ENCODE results near the gene IL17C. TPM values are rescaled to one million over a fixed set of nuclear protein-coding genes. Genes with fewer than 3 reads are reported as not detected.

The IL17C gene
- total RNA-seq, 2 donors from 2014 or later: 0.41 TPM; not detected in 1

- no peaks in the 10 kb centered on the region for H3K27me3 Mint-ChIP-seq (ENCODE audit: low read depth)
- no peaks in the 10 kb centered on the region for H3K9me3 Mint-ChIP-seq
- H3K4me3 Mint-ChIP-seq: peak overlapping the region; percentile 83 to 85
- peaks cover 35% of the 10 kb centered on the region for H3K4me1 Mint-ChIP-seq (ENCODE audit: low read depth)
- ATAC-seq (replicated peaks in 1 of 2) (no peak), DNase-seq (no peak)
- no peak overlapping the region for H3K27ac Mint-ChIP-seq
- H3K36me3 Mint-ChIP-seq (ENCODE audit: insufficient read depth in 2 of 2): peaks cover 0 to 2% of the 10 kb centered on the region in 2 donors
These were observed 46.3 kb downstream of the IL17C start for GRCh38 chr16:88684569-88685155.

GRCh38 chr16:88685156-88686061 is 47.0 kb downstream of the IL17C start:
- DNase-seq (peak; percentile 76 to 80), ATAC-seq (replicated peaks in 1 of 2) (peak; percentile 21 to 29)
- H3K4me3 Mint-ChIP-seq: peak overlapping the region; percentile 83 to 85
- peaks cover 0 to 2% of the 10 kb centered on the region in 2 donors for H3K36me3 Mint-ChIP-seq (ENCODE audit: insufficient read depth in 2 of 2)
- H3K4me1 Mint-ChIP-seq (ENCODE audit: low read depth): peaks cover 35% of the 10 kb centered on the region
- no peaks in the 10 kb centered on the region for H3K9me3 Mint-ChIP-seq
- no peak overlapping the region for H3K27ac Mint-ChIP-seq
- H3K27me3 Mint-ChIP-seq (ENCODE audit: low read depth): no peaks in the 10 kb centered on the region

GRCh38 chr16:88686062-88686438 is 47.7 kb downstream of the IL17C start:
- Mint-ChIP-seq H3K27me3 (ENCODE audit: low read depth) (no peaks in the 10 kb centered on the region), H3K4me1 (ENCODE audit: low read depth) (peaks cover 38% of the 10 kb centered on the region), H3K27ac (no peak overlapping the region), H3K36me3 (ENCODE audit: insufficient read depth in 2 of 2) (peaks cover 0 to 2% of the 10 kb centered on the region in 2 donors), H3K4me3 (peak overlapping the region; percentile 83 to 85), H3K9me3 (no peaks in the 10 kb centered on the region)
- peak; percentile 42 to 55 for DNase-seq
- ATAC-seq (replicated peaks in 1 of 2): peak; percentile 26 to 28

GRCh38 chr16:88686439-88687253 is 48.3 kb downstream of the IL17C start, which contains the start of gene SNAI3:
Gene SNAI3, minus strand, starts transcription at chr16:88686507. Its CDS starts 101 bp downstream, at chr16:88686406.
- Mint-ChIP-seq H3K4me1 (ENCODE audit: low read depth) (peaks cover 34% of the 10 kb centered on the region), H3K4me3 (peak within 1 kb of the TSS; percentile 83 to 85), H3K36me3 (ENCODE audit: insufficient read depth in 2 of 2) (peaks cover 0 to 2% of the 10 kb centered on the region in 2 donors), H3K27me3 (ENCODE audit: low read depth) (no peaks in the 10 kb centered on the region), H3K9me3 (no peaks in the 10 kb centered on the region), H3K27ac (no peak within 1 kb of the TSS)
- ATAC-seq (replicated peaks in 1 of 2): peak; percentile 85
- peak; percentile 93 to 96 for DNase-seq

- Mint-ChIP-seq H3K36me3 (ENCODE audit: insufficient read depth in 2 of 2) (peaks cover 0 to 2% of the 10 kb centered on the region in 2 donors), H3K4me3 (peak overlapping the region; percentile 27 to 83), H3K27ac (no peak overlapping the region), H3K27me3 (ENCODE audit: low read depth) (no peaks in the 10 kb centered on the region), H3K4me1 (ENCODE audit: low read depth) (peaks cover 34% of the 10 kb centered on the region), H3K9me3 (no peaks in the 10 kb centered on the region)
- DNase-seq: no peak
- ATAC-seq (replicated peaks in 1 of 2): no peak
These were observed 48.8 kb downstream of the IL17C start for GRCh38 chr16:88687254-88687576.

- H3K27me3 Mint-ChIP-seq (ENCODE audit: low read depth): no peaks in the 10 kb centered on the region
- no peak for ATAC-seq (replicated peaks in 1 of 2)
- H3K9me3 Mint-ChIP-seq: no peaks in the 10 kb centered on the region
- no peak overlapping the region for H3K27ac Mint-ChIP-seq
- peaks cover 34% of the 10 kb centered on the region for H3K4me1 Mint-ChIP-seq (ENCODE audit: low read depth)
- no peak overlapping the region for H3K4me3 Mint-ChIP-seq
- H3K36me3 Mint-ChIP-seq (ENCODE audit: insufficient read depth in 2 of 2): no peaks in the 10 kb centered on the region
- DNase-seq: no peak
These were observed 49.3 kb downstream of the IL17C start for GRCh38 chr16:88687676-88688012.

- Mint-ChIP-seq H3K27ac (no peak overlapping the region), H3K4me3 (no peak overlapping the region), H3K9me3 (no peaks in the 10 kb centered on the region), H3K4me1 (ENCODE audit: low read depth) (peaks cover 37% of the 10 kb centered on the region), H3K36me3 (ENCODE audit: insufficient read depth in 2 of 2) (no peaks in the 10 kb centered on the region), H3K27me3 (ENCODE audit: low read depth) (no peaks in the 10 kb centered on the region)
- ATAC-seq (replicated peaks in 1 of 2): no peak
- DNase-seq: no peak
These were observed 49.8 kb downstream of the IL17C start for GRCh38 chr16:88688013-88688778.

Other genes with a start within 250 kb of the IL17C start
- 10 to 100 TPM; 12.2 to 13.8 TPM for gene ZFPM1, start 185.3 kb upstream of the IL17C start, total RNA-seq
- gene ZC3H18, start 68.2 kb upstream of the IL17C start, total RNA-seq: 10 to 100 TPM; 88.7 to 99.0 TPM
- gene CYBA, start 12.5 kb downstream of the IL17C start, total RNA-seq: 100 to 1,000 TPM; 199 to 318 TPM
- gene MVD, start 24.5 kb downstream of the IL17C start, total RNA-seq: 10 to 100 TPM; 64.5 to 80.5 TPM
- gene SNAI3, start 47.9 kb downstream of the IL17C start, total RNA-seq: 10 to 100 TPM in 1 of 2 donors, 1 to 10 TPM in 1; 8.4 to 10.5 TPM
- 10 to 100 TPM; 58.6 to 64.5 TPM for gene RNF166, start 67.8 kb downstream of the IL17C start, total RNA-seq
- gene CTU2, start 67.9 kb downstream of the IL17C start, total RNA-seq: 10 to 100 TPM; 25.9 to 34.9 TPM
- gene PIEZO1, start 146.6 kb downstream of the IL17C start, total RNA-seq: 100 to 1,000 TPM in 1 of 2 donors, 10 to 100 TPM in 1; 94.1 to 141 TPM
- gene CDT1, start 165.2 kb downstream of the IL17C start, total RNA-seq: 100 to 1,000 TPM; 167 to 172 TPM
- 100 to 1,000 TPM; 116 to 139 TPM for gene APRT, start 173.4 kb downstream of the IL17C start, total RNA-seq
- 10 to 100 TPM; 26.1 to 31.7 TPM for gene GALNS, start 218.4 kb downstream of the IL17C start, total RNA-seq
- 10 to 100 TPM; 32.0 to 35.2 TPM for gene TRAPPC2L, start 218.6 kb downstream of the IL17C start, total RNA-seq
- not detected for gene PABPN1L, start 228.1 kb downstream of the IL17C start, total RNA-seq

Data from activated T-cell treated with anti-CD3 and anti-CD28 coated beads, Interleukin-2, amount 50 U/mL, for 72 hours (primary cell).